IMR-90 (cell line): ENCODE results near the gene LRRC8B. TPM values are rescaled to one million over a fixed set of nuclear protein-coding genes. Genes with fewer than 3 reads are reported as not detected.

Source experiments
- ATAC-seq: fragments of 200-7000 bp; cut with Tn5 transposase; 2 replicates; pipeline ENCODE4 v1.9.1; 2020; ENCODE audit warnings: low read depth, mild to moderate bottlenecking, moderate library complexity
- BruUV-seq: library from RNA; stranded (reverse); fragments of 400-500 nt; replicated peaks from 2 replicates; lab custom pipeline; 2021; lab: Mats Ljungman, UMichigan
- CTCF ChIA-PET: fragments of 300-600 bp; formaldehyde crosslinking; extraction: SDS; loops from one replicate; lab custom pipeline; 2021; ENCODE audit warnings: antibody characterized with exemption; lab: Yijun Ruan, JAX
- POLR2A ChIA-PET: fragments of 300-600 bp; sonication (Branson Sonifier 250); formaldehyde crosslinking; loops from one replicate; lab custom pipeline; 2022; ENCODE audit warnings: antibody characterized with exemption; ENCODE audit not compliant: unreplicated experiment; lab: Charles Lee
- DNase-seq: peaks from one replicate; pipeline ENCODE4 v3.0.0; 2013
- H2AFZ ChIP-seq: replicated peaks from 2 replicates; pipeline ENCODE3; 2013; ENCODE audit warnings: low read length, mild to moderate bottlenecking; ENCODE audit not compliant: poor library complexity
- H2AK5ac ChIP-seq: 2 replicates; pipeline ENCODE4 v1.6.1; 2013; ENCODE audit warnings: low read depth, low read length, inconsistent platforms
- H2AK9ac ChIP-seq: replicated peaks from 2 replicates; pipeline ENCODE3; 2013; ENCODE audit warnings: mild to moderate bottlenecking, low read depth, low read length, moderate library complexity; ENCODE audit not compliant: poor library complexity
- H2BK120ac ChIP-seq: 2 replicates; pipeline ENCODE4 v1.6.1; 2013; ENCODE audit warnings: low read depth, low read length, inconsistent platforms
- H2BK15ac ChIP-seq: 3 replicates; pipeline ENCODE4 v1.6.1; 2013; ENCODE audit warnings: low read depth, low read length, inconsistent platforms
- H2BK20ac ChIP-seq: 2 replicates; pipeline ENCODE4 v1.6.1; 2013; ENCODE audit warnings: low read depth, mild to moderate bottlenecking, inconsistent platforms, low read length, moderate library complexity
- H2BK5ac ChIP-seq: 2 replicates; pipeline ENCODE4 v1.6.1; 2013; ENCODE audit warnings: mild to moderate bottlenecking, low read depth, low read length, inconsistent platforms; ENCODE audit not compliant: poor library complexity, severe bottlenecking
- H3K14ac ChIP-seq: replicated peaks from 2 replicates; pipeline ENCODE4 v1.6.1; 2013; ENCODE audit warnings: low read depth, low read length, inconsistent platforms
- H3K18ac ChIP-seq: 2 replicates; pipeline ENCODE4 v1.6.1; 2013; ENCODE audit warnings: low read depth, low read length, control low read depth
- H3K23ac ChIP-seq: 2 replicates; pipeline ENCODE4 v1.6.1; 2013; ENCODE audit warnings: low read depth, low read length, inconsistent platforms
- H3K27ac ChIP-seq: 2 replicates; pipeline ENCODE4 v1.5.1; 2013; ENCODE audit warnings: mild to moderate bottlenecking, control low read depth, low read length; ENCODE audit not compliant: insufficient read depth
- H3K27me3 ChIP-seq: 2 replicates; pipeline ENCODE4 v1.6.1; 2013; ENCODE audit warnings: low read length; ENCODE audit not compliant: control insufficient read depth, insufficient read depth
- H3K36me3 ChIP-seq: 2 replicates; pipeline ENCODE4 v1.6.1; 2013; ENCODE audit warnings: low read length, mixed read lengths; ENCODE audit not compliant: control insufficient read depth, insufficient read depth
- H3K4ac ChIP-seq: 2 replicates; pipeline ENCODE4 v1.6.1; 2013; ENCODE audit warnings: low read depth, low read length, inconsistent platforms
- H3K4me1 ChIP-seq: 2 replicates; pipeline ENCODE4 v1.6.1; 2013; ENCODE audit warnings: low read length, mixed read lengths; ENCODE audit not compliant: control insufficient read depth, insufficient read depth
- H3K4me2 ChIP-seq: 2 replicates; pipeline ENCODE4 v1.6.1; 2013; ENCODE audit warnings: low read depth, mild to moderate bottlenecking, control low read depth, low read length, moderate library complexity
- H3K4me3 ChIP-seq: 2 replicates; pipeline ENCODE4 v1.5.1; 2013; ENCODE audit warnings: low read depth, mild to moderate bottlenecking, control low read depth, low read length, moderate library complexity; ENCODE audit not compliant: insufficient read depth
- H3K56ac ChIP-seq: 2 replicates; pipeline ENCODE4 v1.6.1; 2013; ENCODE audit warnings: low read length, inconsistent platforms; ENCODE audit not compliant: insufficient read depth; ENCODE audit errors: extremely low read depth
- H3K79me1 ChIP-seq, 2 experiments: 2 replicates each; pipeline ENCODE4 v1.6.1; 2013; ENCODE audit warnings: low read length in 2 of 2, inconsistent platforms in 1 of 2, low read depth in 1 of 2
- H3K9ac ChIP-seq: 2 replicates; pipeline ENCODE4 v1.6.1; 2013; ENCODE audit warnings: low read depth, low read length, control low read depth
- H3K9me1 ChIP-seq: 2 replicates; pipeline ENCODE4 v1.6.1; 2013; ENCODE audit warnings: low read length, inconsistent platforms; ENCODE audit not compliant: insufficient read depth
- H3K9me3 ChIP-seq: 2 replicates; pipeline ENCODE4 v1.6.1; 2013; ENCODE audit warnings: low read length; ENCODE audit not compliant: control insufficient read depth, insufficient read depth
- H4K20me1 ChIP-seq: 2 replicates; pipeline ENCODE4 v1.6.1; 2013; ENCODE audit warnings: low read length, inconsistent platforms; ENCODE audit not compliant: insufficient read depth
- H4K5ac ChIP-seq: 2 replicates; pipeline ENCODE4 v1.6.1; 2013; ENCODE audit warnings: mild to moderate bottlenecking, low read depth, low read length, control low read depth
- H4K8ac ChIP-seq, 2 experiments: 2 replicates each; pipeline ENCODE4 v1.6.1; 2013; ENCODE audit warnings: low read depth in 2 of 2, low read length in 2 of 2, control low read depth in 1 of 2, inconsistent platforms in 1 of 2
- H4K91ac ChIP-seq: 2 replicates; pipeline ENCODE4 v1.6.1; 2013; ENCODE audit warnings: low read depth, low read length, inconsistent platforms; ENCODE audit not compliant: insufficient read depth
- BHLHE40 ChIP-seq: fragments of 150-350 bp; IDR thresholded peaks from 2 replicates; pipeline ENCODE4 v1.6.1; 2016; ENCODE audit warnings: mild to moderate bottlenecking, low read depth, low read length
- CHD1 ChIP-seq: IDR thresholded peaks from 2 replicates; pipeline ENCODE4 v1.6.1; 2012; ENCODE audit warnings: low read depth, low read length, improper control_type of control experiment
- MXI1 ChIP-seq: IDR thresholded peaks from 2 replicates; pipeline ENCODE4 v1.6.1; 2012; ENCODE audit warnings: low read depth, mild to moderate bottlenecking, low read length, moderate library complexity, borderline replicate concordance
- NFE2L2 ChIP-seq: fragments of 150-350 bp; IDR thresholded peaks from 2 replicates; pipeline ENCODE4 v1.6.1; 2016; ENCODE audit warnings: low read depth, mild to moderate bottlenecking, low read length
- RCOR1 ChIP-seq: IDR thresholded peaks from 2 replicates; pipeline ENCODE4 v1.6.1; 2012; ENCODE audit warnings: mild to moderate bottlenecking, low read length, improper control_type of control experiment; ENCODE audit not compliant: insufficient replicate concordance
- RFX5 ChIP-seq: IDR thresholded peaks from 2 replicates; pipeline ENCODE4 v1.8.0; 2012; ENCODE audit warnings: low read depth, mild to moderate bottlenecking, low read length, moderate library complexity
- SMC3 ChIP-seq: fragments of 150-350 bp; IDR thresholded peaks from 2 replicates; pipeline ENCODE4 v1.6.1; 2016; ENCODE audit warnings: low read depth, mild to moderate bottlenecking, antibody characterized with exemption, low read length, moderate library complexity
- WGBS, 2 experiments: methylation state at CpG; one replicate each; pipeline versions ENCODE4 v1.1.5 to v1.1.7; 2013; ENCODE audit warnings: missing lambda C conversion rate in 2 of 2; ENCODE audit not compliant: insufficient read length in 1 of 2; ENCODE audit errors: extremely low coverage in 2 of 2; 5-methylcytosine and 5-hydroxymethylcytosine counted together
- dilution Hi-C: fragments of 300-500 bp; cut with HindIII; formaldehyde crosslinking; loops from one replicate; pipeline ENCODE4 v1.14.3; 2018; ENCODE audit warnings: low sequenced_read_pairs; ENCODE audit not compliant: unreplicated experiment
- in situ Hi-C: fragments of 300-500 bp; cut with MboI; formaldehyde crosslinking; loops from 3 replicates; pipeline ENCODE4 v1.14.3; 2019; ENCODE audit warnings: low sequenced_read_pairs, inconsistent platforms, mixed read lengths
- intact Hi-C: fragments of 100-400 bp; cut with micrococcal nuclease; formaldehyde crosslinking; loops from 2 replicates; pipeline ENCODE4 v1.10.0; 2022
- polyA plus RNA-seq, 3 experiments: library from polyadenylated mRNA; depleted of rRNA; stranded (reverse); fragments of >200 nt; gene quantifications; 2 replicates each; pipeline ENCODE4 v1.2.3, GENCODE V29; 2012; ENCODE audit warnings: low replicate concordance in 1 of 3
- total RNA-seq: library from RNA; depleted of rRNA; stranded (reverse); fragments of >200 nt; gene quantifications from 2 replicates; pipeline ENCODE4 v1.2.3, GENCODE V29; 2012

The LRRC8B gene
- total and polyA plus RNA-seq, 2 of the 4 experiments (the other 2 are of a cell fraction) = 0.74 to 1.8 TPM

GRCh38 chr1:89587729-89588161, 63.1 kb downstream of the LRRC8B start:
- Histone ChIP-seq H3K4me2 (no peak overlapping the region), H3K18ac (no peak overlapping the region), H3K27ac (no peak overlapping the region), H2AK5ac (no peak overlapping the region), H3K56ac (no peak overlapping the region), H3K23ac (no peak overlapping the region), H2BK120ac (no peak overlapping the region), H4K20me1 (no peaks in the 10 kb centered on the region), H3K9me1 (no peaks in the 10 kb centered on the region), H3K14ac (no peak overlapping the region), H3K9ac (no peak overlapping the region), H2BK15ac (no peak overlapping the region), H3K27me3 (no peaks in the 10 kb centered on the region), H4K91ac (no peak overlapping the region), H2BK5ac (no peak overlapping the region), H3K79me1 (no peaks in the 10 kb centered on the region), H2AFZ (no peak overlapping the region), H2BK20ac (no peak overlapping the region), H3K36me3 (no peaks in the 10 kb centered on the region), H3K9me3 (no peaks in the 10 kb centered on the region), H4K5ac (no peak overlapping the region), H4K8ac (no peak overlapping the region), H3K4me3 (no peak overlapping the region), H3K4ac (no peak overlapping the region), H2AK9ac (no peak overlapping the region), H3K4me1 (no peaks in the 10 kb centered on the region)
- dilution Hi-C loops = loop anchor here (25.0 kb wide), 1 partner anchor 100 kb away; no protein-coding TSS in a partner anchor
- ATAC-seq = no peak
- WGBS, 2 experiments = 78% methylated on average over 2 of the region's 4 CpGs; no CpG with 5 or more reads in 1 of the 2 experiments
- no TSS peak for BruUV-seq
- DNase-seq = no peak
- TF ChIP-seq SMC3 = no peak
- TF ChIP-seq CHD1 = no peak
- no peak for TF ChIP-seq RFX5
- no peak for TF ChIP-seq NFE2L2
- TF ChIP-seq MXI1 = no peak
- no peak for TF ChIP-seq BHLHE40
- TF ChIP-seq RCOR1 = no peak
- intact Hi-C loops = no loop called here
- POLR2A ChIA-PET = no interaction called here
- in situ Hi-C loops = no loop called here
- CTCF ChIA-PET = no interaction called here
